A673 (cell line): Measurements from ENCODE around the gene RNF2. TPM values are rescaled to one million over a fixed set of nuclear protein-coding genes. Genes with fewer than 3 reads are reported as not detected.

Experiments
- BruUV-seq: library from RNA; stranded (reverse); fragments of 400-500 nt; replicated peaks from 2 replicates; lab custom pipeline; 2021; lab: Mats Ljungman, UMichigan
- CTCF ChIA-PET: fragments of 300-600 bp; sonication (Branson Sonifier 250); formaldehyde crosslinking; loops from one replicate; lab custom pipeline; 2022; ENCODE audit warnings: antibody characterized with exemption; lab: Charles Lee
- POLR2A ChIA-PET: fragments of 300-600 bp; sonication (Branson Sonifier 250); formaldehyde crosslinking; loops from one replicate; lab custom pipeline; 2022; ENCODE audit warnings: antibody characterized with exemption; ENCODE audit not compliant: low non-redundant PET; lab: Charles Lee
- DNase-seq: peaks from one replicate; pipeline ENCODE4 v3.0.0-alpha.2; 2015; ENCODE audit warnings: low spot score
- H3K27ac ChIP-seq: fragments of 200-600 bp; sonication (generic); 2 replicates; pipeline ENCODE4 v1.5.1; 2016; ENCODE audit warnings: mixed run types, low read depth, mild to moderate bottlenecking, mixed read lengths, antibody characterized with exemption, low read length; ENCODE audit not compliant: poor library complexity, severe bottlenecking
- H3K27me3 ChIP-seq: fragments of 200-600 bp; sonication (generic); replicated peaks from 2 replicates; pipeline ENCODE4 v1.6.1; 2017; ENCODE audit warnings: mixed run types, low read depth, mild to moderate bottlenecking, mixed read lengths, antibody characterized with exemption, low read length; ENCODE audit not compliant: insufficient read depth, poor library complexity
- H3K36me3 ChIP-seq: fragments of 200-600 bp; sonication (generic); 2 replicates; pipeline ENCODE4 v1.6.1; 2016; ENCODE audit warnings: mixed run types, mild to moderate bottlenecking, mixed read lengths, antibody characterized with exemption, low read length; ENCODE audit not compliant: insufficient read depth, poor library complexity, severe bottlenecking
- H3K4me1 ChIP-seq: fragments of 200-600 bp; sonication (generic); 2 replicates; pipeline ENCODE4 v1.6.1; 2017; ENCODE audit warnings: mixed run types, mild to moderate bottlenecking, mixed read lengths, antibody characterized with exemption, low read length; ENCODE audit not compliant: insufficient read depth, poor library complexity, severe bottlenecking
- H3K4me3 ChIP-seq: fragments of 200-600 bp; sonication (generic); 2 replicates; pipeline ENCODE4 v1.5.1; 2016; ENCODE audit warnings: low read depth, mixed run types, mild to moderate bottlenecking, mixed read lengths, low read length; ENCODE audit not compliant: poor library complexity, severe bottlenecking
- H3K9me3 ChIP-seq: fragments of 200-600 bp; sonication (generic); 2 replicates; pipeline ENCODE4 v1.6.1; 2016; ENCODE audit warnings: mixed run types, low read depth, mild to moderate bottlenecking, mixed read lengths, antibody characterized with exemption, low read length; ENCODE audit not compliant: poor library complexity, severe bottlenecking
- CTCF ChIP-seq: fragments of 300-800, 200-600 bp; sonication (generic); conservative IDR thresholded peaks from 2 replicates; pipeline ENCODE4 v1.5.1; 2017; ENCODE audit warnings: low read depth, mild to moderate bottlenecking, antibody characterized with exemption, low read length, moderate library complexity, mixed read lengths
- EZH2 ChIP-seq: fragments of 200-600 bp; sonication (generic); IDR thresholded peaks from 2 replicates; pipeline ENCODE4 v1.6.1; 2017; ENCODE audit warnings: borderline replicate concordance, low read depth, mild to moderate bottlenecking, mixed read lengths, antibody characterized with exemption, low read length; ENCODE audit not compliant: poor library complexity, severe bottlenecking
- intact Hi-C: fragments of 100-400 bp; cut with micrococcal nuclease; formaldehyde crosslinking; loops from one replicate; pipeline ENCODE4 v1.10.0; 2022; ENCODE audit not compliant: unreplicated experiment
- total RNA-seq: library from RNA; stranded (reverse); gene quantifications from 2 replicates; pipeline ENCODE4 v1.2.3, GENCODE V29; 2021

Gene RNF2
- total RNA-seq, 1 experiment from 2014 or later, result 50.8 TPM

- Histone ChIP-seq H3K4me1 (peaks cover 13% of the 10 kb centered on the region), H3K27me3 (no peaks in the 10 kb centered on the region), H3K36me3 (peaks cover 15% of the 10 kb centered on the region), H3K4me3 (no peak overlapping the region), H3K27ac (no peak overlapping the region), H3K9me3 (no peaks in the 10 kb centered on the region)
- CTCF ChIA-PET, result no interaction called here
- BruUV-seq, result no TSS peak
- TF ChIP-seq CTCF (no peak), EZH2 (no peak)
- POLR2A ChIA-PET, result no interaction called here
- DNase-seq, result no peak
- intact Hi-C loops, result no loop called here
Observed at GRCh38 chr1:185083818-185084217, 38.5 kb downstream of the RNF2 start.

- Histone ChIP-seq H3K36me3 (peaks cover 15% of the 10 kb centered on the region), H3K9me3 (no peaks in the 10 kb centered on the region), H3K4me3 (no peak overlapping the region), H3K27ac (no peak overlapping the region), H3K27me3 (no peaks in the 10 kb centered on the region), H3K4me1 (peaks cover 13% of the 10 kb centered on the region)
- no peak for DNase-seq
- TF ChIP-seq EZH2 (no peak), CTCF (no peak)
- ChIA-PET POLR2A (no interaction called here), CTCF (no interaction called here)
- intact Hi-C loops, result no loop called here
- BruUV-seq, result no TSS peak
Observed at GRCh38 chr1:185087101-185087500, 41.7 kb downstream of the RNF2 start.

- peaks cover 16% of the 10 kb centered on the region for H3K36me3 ChIP-seq
- intact Hi-C loops, result no loop called here
- H3K27ac ChIP-seq, result no peak overlapping the region
- TF ChIP-seq CTCF (no peak), EZH2 (no peak)
- H3K27me3 ChIP-seq, result no peaks in the 10 kb centered on the region
- no peaks in the 10 kb centered on the region for H3K9me3 ChIP-seq
- BruUV-seq, result no TSS peak
- no peak overlapping the region for H3K4me3 ChIP-seq
- CTCF ChIA-PET, result no interaction called here
- DNase-seq, result no peak
- peaks cover 13% of the 10 kb centered on the region for H3K4me1 ChIP-seq
- POLR2A ChIA-PET, result no interaction called here
Observed at GRCh38 chr1:185087746-185088145, 42.4 kb downstream of the RNF2 start.
